ENCODE data around the gene LMAN1. TPM values are rescaled to one million over a fixed set of nuclear protein-coding genes. Genes with fewer than 3 reads are reported as not detected.
A peak's percentile ranks its signal among the peaks of the same experiment; 100 is the strongest.

Gene LMAN1
- total and polyA plus RNA-seq, 10 of the 15 experiments (the other 5 are each of a cell fraction or from before 2014, with no cell fraction given): 15.0 to 78.9 (median 67.5) TPM

DNA sequence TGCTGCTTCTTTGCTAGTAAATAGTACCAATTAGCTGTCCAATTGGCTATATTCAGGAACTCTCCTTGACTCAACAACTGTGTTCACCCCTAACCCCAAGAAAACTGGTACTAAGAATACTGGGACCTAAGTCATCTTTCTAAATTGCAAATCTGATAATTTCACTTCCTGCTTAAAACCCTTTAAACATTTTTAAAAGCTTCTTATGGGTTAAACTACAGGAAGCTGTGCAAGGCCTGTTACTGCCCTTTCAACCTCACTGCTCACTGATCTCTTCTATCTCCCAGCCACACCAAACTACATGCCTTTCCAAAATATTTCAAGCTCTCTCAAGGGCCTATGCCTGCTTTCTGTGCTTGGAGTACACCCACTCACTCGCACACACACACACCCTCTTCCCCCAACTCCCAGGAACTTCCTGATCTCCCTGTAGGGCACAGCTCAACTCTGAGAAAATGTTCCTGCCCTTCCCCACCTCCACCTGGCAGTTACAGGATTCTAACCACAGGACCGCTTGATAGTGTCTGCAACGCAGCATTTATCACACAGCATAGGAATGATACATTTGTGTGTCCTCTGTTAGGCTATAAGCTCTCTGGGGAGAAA, 6.7 kb downstream of the LMAN1 start:
- Histone ChIP-seq H4K20me1 (ENCODE audit: control insufficient read depth, insufficient read depth) (no peaks in the 10 kb centered on the region), H3K4me1 (ENCODE audit: control insufficient read depth, insufficient read depth, low read length) (peaks cover 8% of the 10 kb centered on the region), H3K9ac (ENCODE audit: control insufficient read depth, insufficient read depth, low read length) (no peak overlapping the region), H3K27ac (ENCODE audit: control insufficient read depth, insufficient read depth) (peak overlapping the region; percentile 29; the same call in 1 of the 2 replicates), H3K36me3 (ENCODE audit: control insufficient read depth in 2 of 2, insufficient read depth in 2 of 2, low read length in 1 of 2) (peaks cover 5 to 44% of the 10 kb centered on the region in 2 experiments), H3K27me3 (replicated peaks in 1 of 2; ENCODE audit: control insufficient read depth in 2 of 2, insufficient read depth in 2 of 2, low read length in 1 of 2) (no peaks in the 10 kb centered on the region), H3K79me2 (ENCODE audit: control insufficient read depth, insufficient read depth, low read length) (peaks cover 29% of the 10 kb centered on the region), H3K9me3 (replicated peaks; ENCODE audit: control insufficient read depth, insufficient read depth, low read length) (no peaks in the 10 kb centered on the region), H2AFZ (ENCODE audit: control insufficient read depth, low read depth, low read length) (no peak overlapping the region), H3K4me2 (ENCODE audit: control insufficient read depth, insufficient read depth) (peak overlapping the region; percentile 56; the same call in 1 of the 2 replicates), H3K4me3 (no peak overlapping the region)
- SMC1A ChIA-PET (ENCODE audit: uncharacterized antibody, unreplicated experiment): interaction anchor here (0.9 to 1.4 kb wide), 6 partner anchors 9 to 50 kb away, joined by 3 to 6 read pairs (median 4); no protein-coding TSS in a partner anchor
- CTCF ChIA-PET: interaction anchor here (1.1 to 2.1 kb wide), 5 partner anchors 9 to 124 kb away, joined by 3 to 12 read pairs (median 3); partner anchors contain the start of gene CPLX4
- RAD21 ChIA-PET (ENCODE audit: unreplicated experiment): interaction anchor here (1.5 to 1.6 kb wide), 2 partner anchors 34 to 584 kb away, joined by 3 read pairs; partner anchors contain the start of gene CPLX4
- POLR2A ChIA-PET: no interaction called here
- intact Hi-C loops (cut with micrococcal nuclease; ENCODE audit: unreplicated experiment) (loop anchor here (10.0 kb wide), 1 partner anchor 552 kb away; no protein-coding TSS in a partner anchor), in situ Hi-C loops (cut with MboI) (no loop called here)
- DNase-seq (ENCODE audit: low read depth, low spot score) (no peak), FAIRE-seq (no peak), ATAC-seq (peak; percentile 65)
- WGBS (ENCODE audit: insufficient coverage, insufficient replicate concordance, low lambda C conversion rate, missing lambda C conversion rate): 65% methylated on average over 3 of the region's 3 CpGs
- TF ChIP-seq BHLHE40 (IDR thresholded peaks at IDR 0.05; ENCODE audit: borderline replicate concordance in 1 of 2, low read depth in 2 of 2, low read length in 1 of 2): no peak
- 0 out of 2 replicates have a peak, but pooled peaks have one; percentile 8 for TF ChIP-seq SPI1 (IDR thresholded peaks at IDR 0.05; ENCODE audit: borderline replicate concordance, insufficient read depth, low read depth, low read length)
- no TSS peak for BruUV-seq (replicated peaks)

DNA sequence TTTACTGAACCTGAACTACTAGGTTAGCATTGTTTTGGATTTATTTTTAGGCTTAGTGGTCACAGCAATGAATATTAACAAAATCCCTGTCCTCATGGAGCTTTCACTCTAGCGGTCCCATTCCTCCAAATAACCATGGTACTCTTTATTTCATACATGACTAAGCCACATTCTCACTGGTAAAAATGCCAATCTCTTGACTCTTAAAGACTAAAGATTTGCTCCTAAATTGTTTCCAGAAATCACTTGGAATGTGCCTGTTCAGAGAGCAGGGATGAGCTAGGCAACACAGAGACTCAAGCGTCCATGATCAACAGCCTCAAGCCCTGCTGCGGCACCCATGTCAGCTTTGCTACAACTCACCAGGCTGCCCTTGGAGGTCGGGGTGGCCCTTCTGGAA, 13.5 kb downstream of the LMAN1 start:
- no peak overlapping the region for H3K27ac ChIP-seq (ENCODE audit: control insufficient read depth, insufficient read depth)
- WGBS (ENCODE audit: insufficient coverage, insufficient replicate concordance, low lambda C conversion rate, missing lambda C conversion rate): 99% methylated on average over 4 of the region's 4 CpGs
- TF ChIP-seq, protein P1, sequence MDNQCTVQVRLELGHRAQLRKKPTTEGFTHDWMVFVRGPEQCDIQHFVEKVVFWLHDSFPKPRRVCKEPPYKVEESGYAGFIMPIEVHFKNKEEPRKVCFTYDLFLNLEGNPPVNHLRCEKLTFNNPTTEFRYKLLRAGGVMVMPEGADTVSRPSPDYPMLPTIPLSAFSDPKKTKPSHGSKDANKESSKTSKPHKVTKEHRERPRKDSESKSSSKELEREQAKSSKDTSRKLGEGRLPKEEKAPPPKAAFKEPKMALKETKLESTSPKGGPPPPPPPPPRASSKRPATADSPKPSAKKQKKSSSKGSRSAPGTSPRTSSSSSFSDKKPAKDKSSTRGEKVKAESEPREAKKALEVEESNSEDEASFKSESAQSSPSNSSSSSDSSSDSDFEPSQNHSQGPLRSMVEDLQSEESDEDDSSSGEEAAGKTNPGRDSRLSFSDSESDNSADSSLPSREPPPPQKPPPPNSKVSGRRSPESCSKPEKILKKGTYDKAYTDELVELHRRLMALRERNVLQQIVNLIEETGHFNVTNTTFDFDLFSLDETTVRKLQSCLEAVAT (IDR thresholded peaks at IDR 0.05): no peak
- TF ChIP-seq BHLHE40 (IDR thresholded peaks at IDR 0.05; ENCODE audit: borderline replicate concordance in 1 of 2, low read depth in 2 of 2, low read length in 1 of 2) (no peak), RB1 (IDR thresholded peaks at IDR 0.05; ENCODE audit: borderline replicate concordance) (no peak), TCF12 (IDR thresholded peaks at IDR 0.05; ENCODE audit: low read depth, low read length) (no peak), NFYA (IDR thresholded peaks at IDR 0.05; ENCODE audit: borderline replicate concordance, low read depth, low read length) (no peak), YY1 (IDR thresholded peaks at IDR 0.05; ENCODE audit: low read depth, low read length) (no peak)
- TF ChIP-seq, protein P2, sequence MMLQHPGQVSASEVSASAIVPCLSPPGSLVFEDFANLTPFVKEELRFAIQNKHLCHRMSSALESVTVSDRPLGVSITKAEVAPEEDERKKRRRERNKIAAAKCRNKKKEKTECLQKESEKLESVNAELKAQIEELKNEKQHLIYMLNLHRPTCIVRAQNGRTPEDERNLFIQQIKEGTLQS (IDR thresholded peaks at IDR 0.05; ENCODE audit: borderline replicate concordance, extremely low read depth, low read depth, low read length): no peak
- TF ChIP-seq, protein P3, sequence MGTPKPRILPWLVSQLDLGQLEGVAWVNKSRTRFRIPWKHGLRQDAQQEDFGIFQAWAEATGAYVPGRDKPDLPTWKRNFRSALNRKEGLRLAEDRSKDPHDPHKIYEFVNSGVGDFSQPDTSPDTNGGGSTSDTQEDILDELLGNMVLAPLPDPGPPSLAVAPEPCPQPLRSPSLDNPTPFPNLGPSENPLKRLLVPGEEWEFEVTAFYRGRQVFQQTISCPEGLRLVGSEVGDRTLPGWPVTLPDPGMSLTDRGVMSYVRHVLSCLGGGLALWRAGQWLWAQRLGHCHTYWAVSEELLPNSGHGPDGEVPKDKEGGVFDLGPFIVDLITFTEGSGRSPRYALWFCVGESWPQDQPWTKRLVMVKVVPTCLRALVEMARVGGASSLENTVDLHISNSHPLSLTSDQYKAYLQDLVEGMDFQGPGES (IDR thresholded peaks at IDR 0.05): no peak
- TF ChIP-seq, protein P4, sequence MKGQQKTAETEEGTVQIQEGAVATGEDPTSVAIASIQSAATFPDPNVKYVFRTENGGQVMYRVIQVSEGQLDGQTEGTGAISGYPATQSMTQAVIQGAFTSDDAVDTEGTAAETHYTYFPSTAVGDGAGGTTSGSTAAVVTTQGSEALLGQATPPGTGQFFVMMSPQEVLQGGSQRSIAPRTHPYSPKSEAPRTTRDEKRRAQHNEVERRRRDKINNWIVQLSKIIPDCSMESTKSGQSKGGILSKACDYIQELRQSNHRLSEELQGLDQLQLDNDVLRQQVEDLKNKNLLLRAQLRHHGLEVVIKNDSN (IDR thresholded peaks at IDR 0.05; ENCODE audit: borderline replicate concordance, extremely low read length, insufficient read depth, low read depth, low read length): no peak

More for the DNA sequence above, 13.5 kb downstream of the LMAN1 start:
- CTCF ChIA-PET: interaction anchor here (0.8 kb wide), 1 partner anchor 57 kb away, joined by 4 read pairs; no protein-coding TSS in a partner anchor
- Histone ChIP-seq H3K4me1 (ENCODE audit: control insufficient read depth, insufficient read depth, low read length) (no peaks in the 10 kb centered on the region; the same call in 1 of the 2 replicates), H3K27me3 (replicated peaks in 1 of 2; ENCODE audit: control insufficient read depth in 2 of 2, insufficient read depth in 2 of 2, low read length in 1 of 2) (no peaks in the 10 kb centered on the region), H3K4me3 (no peak overlapping the region), H4K20me1 (ENCODE audit: control insufficient read depth, insufficient read depth) (no peaks in the 10 kb centered on the region), H3K9me3 (replicated peaks; ENCODE audit: control insufficient read depth, insufficient read depth, low read length) (no peaks in the 10 kb centered on the region; the same call in 1 of the 3 replicates), H3K4me2 (ENCODE audit: control insufficient read depth, insufficient read depth) (no peak overlapping the region), H3K36me3 (ENCODE audit: control insufficient read depth in 2 of 2, insufficient read depth in 2 of 2, low read length in 1 of 2) (peaks cover 4 to 42% of the 10 kb centered on the region in 2 experiments), H3K79me2 (ENCODE audit: control insufficient read depth, insufficient read depth, low read length) (peaks cover 8% of the 10 kb centered on the region), H2AFZ (ENCODE audit: control insufficient read depth, low read depth, low read length) (no peak overlapping the region), H3K9ac (ENCODE audit: control insufficient read depth, insufficient read depth, low read length) (no peak overlapping the region)
- SMC1A ChIA-PET (ENCODE audit: uncharacterized antibody, unreplicated experiment): interaction anchor here (0.8 to 1.9 kb wide), 2 partner anchors 10 kb away, joined by 4 to 7 read pairs; no protein-coding TSS in a partner anchor
- intact Hi-C loops (cut with micrococcal nuclease; ENCODE audit: unreplicated experiment) (no loop called here), in situ Hi-C loops (cut with MboI) (no loop called here)
- POLR2A ChIA-PET: interaction anchor here (0.6 kb wide), 1 partner anchor 19 kb away, joined by 3 read pairs; no protein-coding TSS in a partner anchor
- no peak for ATAC-seq
- BruUV-seq (replicated peaks): TSS peak; percentile 7
- FAIRE-seq: no peak
- DNase-seq (ENCODE audit: low read depth, low spot score): no peak
- RAD21 ChIA-PET (ENCODE audit: unreplicated experiment): no interaction called here

Data from GM12878 (cell line).